Endothelial cell of umbilical vein (primary cell): Measurements from ENCODE around the gene GTF2IRD1. TPM values are rescaled to one million over a fixed set of nuclear protein-coding genes. Genes with fewer than 3 reads are reported as not detected.

ENCODE experiments used
- BruUV-seq: library from RNA; stranded (reverse); fragments of 400-500 nt; replicated peaks from 2 replicates; lab custom pipeline; 2021; lab: Mats Ljungman, UMichigan
- CTCF ChIA-PET: fragments of 300-600, 350-600 bp; sonication (Branson Sonifier 250); formaldehyde crosslinking; loops from one replicate; lab custom pipeline; 2021; ENCODE audit warnings: antibody characterized with exemption, inconsistent platforms; lab: Charles Lee
- POLR2A ChIA-PET: fragments of 300-600, 350-600 bp; sonication (Branson Sonifier 250); formaldehyde crosslinking; loops from one replicate; lab custom pipeline; 2021; ENCODE audit warnings: antibody characterized with exemption, inconsistent platforms; lab: Charles Lee
- DNase-seq: peaks from one replicate; pipeline ENCODE4 v3.0.0-alpha.2; 2011; ENCODE audit warnings: low read depth, low spot score
- FAIRE-seq: peaks from 2 replicates; lab custom pipeline; 2011; peaks lifted over from hg19 to GRCh38; lab: Jason Lieb, UNC
- H2AFZ ChIP-seq: 2 replicates; pipeline ENCODE4 v1.6.0; 2012; ENCODE audit warnings: low read depth, low read length, control low read depth, inconsistent platforms
- H3K27ac ChIP-seq: 2 replicates; pipeline ENCODE4 v1.5.1; 2011; ENCODE audit warnings: low read depth, mild to moderate bottlenecking, control low read depth, low read length, moderate library complexity; ENCODE audit not compliant: insufficient read depth
- H3K27me3 ChIP-seq, 2 experiments: 2 replicates each; pipeline versions ENCODE4 v1.6.0 to v1.6.1; 2011; ENCODE audit warnings: low read length in 2 of 2, mixed read lengths in 1 of 2; ENCODE audit not compliant: control insufficient read depth in 2 of 2, insufficient read depth in 2 of 2
- H3K36me3 ChIP-seq, 2 experiments: 2 replicates in 1 of 2; 3 replicates in 1 of 2; pipeline ENCODE4 v1.5.1; 2011; ENCODE audit warnings: low read length in 2 of 2, mild to moderate bottlenecking in 1 of 2, moderate library complexity in 1 of 2; ENCODE audit not compliant: control insufficient read depth in 2 of 2, insufficient read depth in 2 of 2; ENCODE audit errors: extremely low read depth in 1 of 2
- H3K4me1 ChIP-seq: 3 replicates; pipeline ENCODE4 v1.5.1; 2011; ENCODE audit warnings: mild to moderate bottlenecking, low read length; ENCODE audit not compliant: control insufficient read depth, insufficient read depth; ENCODE audit errors: extremely low read depth
- H3K4me2 ChIP-seq: 2 replicates; pipeline ENCODE4 v1.6.1; 2011; ENCODE audit warnings: low read length, control low read depth, mixed read lengths; ENCODE audit not compliant: insufficient read depth
- H3K4me3 ChIP-seq, 3 experiments: fragments of 200-600 bp in 1 of 3; sonication (generic), shearing (Covaris generic) in 1 of 3; replicated peaks in 1 of 3; 2 replicates each; pipeline ENCODE4 v1.5.1; 2011 to 2016; ENCODE audit warnings: control low read depth in 3 of 3, low read length in 3 of 3, mild to moderate bottlenecking in 2 of 3, inconsistent platforms in 1 of 3, low read depth in 1 of 3, moderate library complexity in 1 of 3; ENCODE audit not compliant: insufficient read depth in 1 of 3
- H3K79me2 ChIP-seq: 2 replicates; pipeline ENCODE4 v1.6.0; 2012; ENCODE audit warnings: low read length, inconsistent platforms; ENCODE audit not compliant: control insufficient read depth, insufficient read depth
- H3K9ac ChIP-seq: replicated peaks from 2 replicates; pipeline ENCODE3; 2011; ENCODE audit warnings: low read length, control low read depth; ENCODE audit not compliant: insufficient read depth; ENCODE audit errors: extremely low read depth
- H3K9me1 ChIP-seq: replicated peaks from 3 replicates; pipeline ENCODE4 v1.6.0; 2011; ENCODE audit warnings: mild to moderate bottlenecking, low read length; ENCODE audit not compliant: control insufficient read depth, insufficient read depth; ENCODE audit errors: extremely low read depth
- H3K9me3 ChIP-seq: replicated peaks from 2 replicates; pipeline ENCODE4 v1.5.1; 2012; ENCODE audit warnings: low read length, inconsistent platforms; ENCODE audit not compliant: control insufficient read depth, insufficient read depth
- H4K20me1 ChIP-seq: replicated peaks from 2 replicates; pipeline ENCODE3; 2011; ENCODE audit warnings: mild to moderate bottlenecking, low read length; ENCODE audit not compliant: control insufficient read depth, insufficient read depth; ENCODE audit errors: extremely low read depth
- CTCF ChIP-seq, 2 donors: IDR thresholded peaks; 1 replicate in 1 of 2; 2 replicates in 1 of 2; pipeline ENCODE4 v1.5.1; 2011; ENCODE audit warnings: low read length in 2 of 2, mild to moderate bottlenecking in 2 of 2, moderate library complexity in 2 of 2, control low read depth in 1 of 2, inconsistent platforms in 1 of 2, low read depth in 1 of 2; ENCODE audit not compliant: insufficient read depth in 1 of 2; ENCODE audit errors: extremely low read depth in 1 of 2
- EZH2 ChIP-seq: IDR thresholded peaks from 2 replicates; pipeline ENCODE4 v1.6.1; 2012; ENCODE audit warnings: borderline replicate concordance, low read depth, mild to moderate bottlenecking, moderate library complexity, low read length, inconsistent platforms; ENCODE audit not compliant: severe bottlenecking
- FOS ChIP-seq: IDR thresholded peaks from 2 replicates; pipeline ENCODE4 v1.6.1; 2011; ENCODE audit warnings: mild to moderate bottlenecking, low read length, moderate library complexity, borderline replicate concordance; ENCODE audit not compliant: insufficient read depth
- GATA2 ChIP-seq: IDR thresholded peaks from 2 replicates; pipeline ENCODE4 v1.7.0; 2011; ENCODE audit warnings: low read depth, mild to moderate bottlenecking, moderate library complexity, mixed read lengths, low read length; ENCODE audit not compliant: insufficient read length, insufficient read depth
- JUN ChIP-seq: IDR thresholded peaks from 2 replicates; pipeline ENCODE4 v1.6.1; 2011; ENCODE audit warnings: borderline replicate concordance, low read depth; ENCODE audit not compliant: insufficient read length, insufficient read depth
- MAX ChIP-seq: IDR thresholded peaks from 2 replicates; pipeline ENCODE4 v1.6.1; 2011; ENCODE audit not compliant: insufficient read depth, insufficient read length
- MYC ChIP-seq: IDR thresholded peaks from one replicate; pipeline ENCODE4 v1.6.1; 2011; ENCODE audit warnings: mild to moderate bottlenecking, low read depth, low read length
- POLR2A ChIP-seq: IDR thresholded peaks from 2 replicates; pipeline ENCODE4 v1.6.1; 2012; ENCODE audit warnings: low read depth, mild to moderate bottlenecking, control low read depth, low read length
- POLR2AphosphoS5 ChIP-seq: IDR thresholded peaks from 2 replicates; pipeline ENCODE4 v1.6.1; 2012; ENCODE audit warnings: low read depth, mild to moderate bottlenecking, control low read depth, low read length, moderate library complexity; ENCODE audit not compliant: insufficient read depth
- dilution Hi-C: fragments of 300-500 bp; cut with MboI; formaldehyde crosslinking; loops from one replicate; pipeline ENCODE4 v1.15.0; 2019; ENCODE audit warnings: low sequenced_read_pairs; ENCODE audit not compliant: extremely low pct_ligation_motif_present
- intact Hi-C: fragments of 100-400 bp; cut with micrococcal nuclease; formaldehyde crosslinking; loops from one replicate; pipeline ENCODE4 v1.10.0; 2022
- polyA plus RNA-seq, 4 experiments: library from polyadenylated mRNA; depleted of rRNA in 3 of 4; stranded (reverse) in 3 of 4; unstranded in 1 of 4; fragments of >200 nt; gene quantifications; 2 replicates each; pipeline versions ENCODE4 v1.2.1 to v1.2.3, GENCODE V29; 2011 to 2012; ENCODE audit warnings: missing spikeins in 1 of 4
- total RNA-seq: library from RNA; stranded (reverse); gene quantifications from 2 replicates; pipeline ENCODE4 v1.2.3, GENCODE V29; 2021

Gene GTF2IRD1
- total and polyA plus RNA-seq, 2 donors (not counting 3 experiments of a cell fraction or from before 2014, with no cell fraction given): 14.2 to 24.2 TPM

DNA sequence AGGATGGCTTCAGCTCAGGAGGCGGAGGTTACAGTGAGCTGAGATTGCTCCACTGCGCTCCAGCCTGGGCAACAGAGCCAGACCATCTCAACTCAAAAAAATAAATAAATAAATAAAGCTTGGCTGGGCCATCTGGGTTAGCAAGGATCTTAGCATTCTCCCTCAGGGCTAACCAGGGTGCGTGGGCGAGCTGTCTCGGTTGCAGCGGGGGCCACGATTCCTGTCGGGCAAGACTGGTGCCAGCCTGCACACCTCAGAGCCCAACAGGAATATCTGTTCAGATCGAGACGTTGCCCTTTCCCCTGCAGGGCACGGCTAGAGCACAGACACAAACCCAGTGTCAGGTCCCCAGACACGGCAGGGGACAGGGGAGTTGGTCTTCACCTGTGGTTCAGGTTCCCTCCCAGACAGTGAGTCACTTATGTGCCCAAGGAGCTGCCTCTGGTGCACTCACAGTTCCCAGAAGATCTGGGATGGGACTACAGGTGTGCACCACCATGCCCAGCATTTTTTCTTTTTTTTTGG is 128.3 kb downstream of the GTF2IRD1 start:
- no peak overlapping the region for H2AFZ ChIP-seq
- no peak overlapping the region for H3K27ac ChIP-seq
- no peaks in the 10 kb centered on the region for H4K20me1 ChIP-seq
- FAIRE-seq (no peak), DNase-seq (no peak)
- H3K4me1 ChIP-seq: no peaks in the 10 kb centered on the region
- no peak overlapping the region for H3K9ac ChIP-seq
- ChIA-PET CTCF (interaction anchor here (0.7 kb wide), 1 partner anchor 17 kb away, joined by 3 read pairs; no protein-coding TSS in a partner anchor), POLR2A (no interaction called here)
- no TSS peak for BruUV-seq
- H3K36me3 ChIP-seq: no peaks in the 10 kb centered on the region
- H3K4me3 ChIP-seq: no peak overlapping the region
- no peaks in the 10 kb centered on the region for H3K27me3 ChIP-seq
- intact Hi-C loops (no loop called here), dilution Hi-C loops (no loop called here)
- no peaks in the 10 kb centered on the region for H3K9me1 ChIP-seq
- H3K79me2 ChIP-seq: no peaks in the 10 kb centered on the region
- H3K9me3 ChIP-seq: no peaks in the 10 kb centered on the region
- TF ChIP-seq FOS (no peak), CTCF (IDR thresholded peaks at IDR 0.05; ENCODE audit: extremely low read depth in 1 of 2, insufficient read depth in 1 of 2, low read depth in 1 of 2, low read length in 2 of 2) (no peak), GATA2 (no peak), POLR2A (no peak), EZH2 (no peak), JUN (no peak), MYC (no peak), POLR2AphosphoS5 (no peak), MAX (no peak)
- H3K4me2 ChIP-seq: no peak overlapping the region
